HFFc6 (cell line): ENCODE measurements around the gene ANO7. TPM values are rescaled to one million over a fixed set of nuclear protein-coding genes. Genes with fewer than 3 reads are reported as not detected.

ENCODE experiments used
- DNase-seq: peaks from one replicate; pipeline ENCODE4 v3.0.0-alpha.2; 2018
- H3K27ac Mint-ChIP-seq: 2 replicates; pipeline ENCODE4 v1.8.0; 2020; ENCODE audit warnings: mild to moderate bottlenecking, mixed read lengths
- H3K27me3 Mint-ChIP-seq: 2 replicates; pipeline ENCODE4 v1.8.0; 2021; ENCODE audit warnings: mild to moderate bottlenecking, moderate library complexity, mixed read lengths; ENCODE audit not compliant: insufficient read depth
- H3K36me3 Mint-ChIP-seq: 2 replicates; pipeline ENCODE4 v1.8.0; 2021; ENCODE audit warnings: low read depth, mixed read lengths
- H3K4me1 Mint-ChIP-seq: 2 replicates; pipeline ENCODE4 v1.8.0; 2020; ENCODE audit warnings: low read depth, mixed read lengths
- H3K4me3 Mint-ChIP-seq: 2 replicates; pipeline ENCODE4 v1.8.0; 2020; ENCODE audit warnings: mild to moderate bottlenecking, moderate library complexity, mixed read lengths
- H3K9me3 Mint-ChIP-seq: 2 replicates; pipeline ENCODE4 v1.8.0; 2020; ENCODE audit warnings: mild to moderate bottlenecking, mixed read lengths
- total RNA-seq, 6 experiments: library from RNA; stranded (reverse); fragmentation: NEBNext Ultra II Directional; extraction: Animal tissue kit (Norgen Biotek cat#: 25700); gene quantifications; 2 replicates in 1 of 6; 3 replicates in 5 of 6; pipeline ENCODE4 v1.2.3, GENCODE V29; 2021
- TF ChIP-seq, protein P1 (sequence below): fragments of 200-600 bp; sonication (generic); IDR thresholded peaks from 2 replicates; pipeline ENCODE4 v1.5.0; 2021; ENCODE audit warnings: antibody characterized with exemption, mild to moderate bottlenecking

The ANO7 gene
- total RNA-seq, 6 experiments from 2014 or later: 0.80 to 1.4 (median 1.2) TPM

GRCh38 chr2:241204490-241204889 lies 16.0 kb downstream of the ANO7 start:
- H3K27ac Mint-ChIP-seq: no peak overlapping the region
- H3K9me3 Mint-ChIP-seq: no peaks in the 10 kb centered on the region
- H3K27me3 Mint-ChIP-seq: peaks cover under 1% of the 10 kb centered on the region; the same call in 1 of the 2 replicates
- DNase-seq: no peak
- H3K36me3 Mint-ChIP-seq: no peaks in the 10 kb centered on the region
- no peaks in the 10 kb centered on the region for H3K4me1 Mint-ChIP-seq
- TF ChIP-seq, protein P1, sequence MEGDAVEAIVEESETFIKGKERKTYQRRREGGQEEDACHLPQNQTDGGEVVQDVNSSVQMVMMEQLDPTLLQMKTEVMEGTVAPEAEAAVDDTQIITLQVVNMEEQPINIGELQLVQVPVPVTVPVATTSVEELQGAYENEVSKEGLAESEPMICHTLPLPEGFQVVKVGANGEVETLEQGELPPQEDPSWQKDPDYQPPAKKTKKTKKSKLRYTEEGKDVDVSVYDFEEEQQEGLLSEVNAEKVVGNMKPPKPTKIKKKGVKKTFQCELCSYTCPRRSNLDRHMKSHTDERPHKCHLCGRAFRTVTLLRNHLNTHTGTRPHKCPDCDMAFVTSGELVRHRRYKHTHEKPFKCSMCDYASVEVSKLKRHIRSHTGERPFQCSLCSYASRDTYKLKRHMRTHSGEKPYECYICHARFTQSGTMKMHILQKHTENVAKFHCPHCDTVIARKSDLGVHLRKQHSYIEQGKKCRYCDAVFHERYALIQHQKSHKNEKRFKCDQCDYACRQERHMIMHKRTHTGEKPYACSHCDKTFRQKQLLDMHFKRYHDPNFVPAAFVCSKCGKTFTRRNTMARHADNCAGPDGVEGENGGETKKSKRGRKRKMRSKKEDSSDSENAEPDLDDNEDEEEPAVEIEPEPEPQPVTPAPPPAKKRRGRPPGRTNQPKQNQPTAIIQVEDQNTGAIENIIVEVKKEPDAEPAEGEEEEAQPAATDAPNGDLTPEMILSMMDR: no peak
- no peak overlapping the region for H3K4me3 Mint-ChIP-seq

DNA sequence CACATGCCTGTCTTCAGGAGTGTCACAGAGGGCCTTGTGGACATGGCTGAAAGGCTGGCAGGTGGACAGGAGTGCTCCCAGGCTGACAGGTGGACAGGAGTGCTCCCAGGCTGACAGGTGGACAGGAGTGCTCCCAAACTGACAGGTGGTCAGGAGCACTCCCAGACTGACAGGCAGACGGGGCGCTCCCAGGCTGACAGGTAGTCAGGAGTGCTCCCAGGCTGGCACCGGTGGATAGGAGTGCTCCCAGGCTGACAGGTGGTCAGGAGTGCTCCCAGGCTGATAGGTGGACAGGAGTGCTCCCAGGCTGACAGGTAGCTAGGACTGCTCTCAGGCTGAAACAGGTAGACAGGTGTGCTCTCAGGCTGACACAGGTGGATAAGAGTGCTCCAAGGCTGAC lies 16.6 kb downstream of the ANO7 start:
- H3K4me1 Mint-ChIP-seq: no peaks in the 10 kb centered on the region
- H3K27me3 Mint-ChIP-seq: peaks cover 2% of the 10 kb centered on the region; the same call in 1 of the 2 replicates
- no peaks in the 10 kb centered on the region for H3K36me3 Mint-ChIP-seq
- no peak overlapping the region for H3K27ac Mint-ChIP-seq
- TF ChIP-seq, protein P1: no peak
- no peak overlapping the region for H3K4me3 Mint-ChIP-seq
- H3K9me3 Mint-ChIP-seq: no peaks in the 10 kb centered on the region
- no peak for DNase-seq

GRCh38 chr2:241207151-241207550 lies 18.7 kb downstream of the ANO7 start:
- H3K4me3 Mint-ChIP-seq: no peak overlapping the region
- no peak for DNase-seq
- no peak overlapping the region for H3K27ac Mint-ChIP-seq

GRCh38 chr2:241207641-241208040 lies 19.2 kb downstream of the ANO7 start:
- Mint-ChIP-seq H3K4me1 (no peaks in the 10 kb centered on the region), H3K4me3 (no peak overlapping the region), H3K27ac (no peak overlapping the region), H3K9me3 (no peaks in the 10 kb centered on the region), H3K36me3 (no peaks in the 10 kb centered on the region), H3K27me3 (peaks cover 22% of the 10 kb centered on the region)
- TF ChIP-seq, protein P1: no peak
- no peak for DNase-seq

More at GRCh38 chr2:241207151-241207550, 18.7 kb downstream of the ANO7 start:
- TF ChIP-seq, protein P1: no peak
- H3K4me1 Mint-ChIP-seq: no peaks in the 10 kb centered on the region
- peaks cover 18% of the 10 kb centered on the region for H3K27me3 Mint-ChIP-seq
- H3K36me3 Mint-ChIP-seq: no peaks in the 10 kb centered on the region
- H3K9me3 Mint-ChIP-seq: no peaks in the 10 kb centered on the region

GRCh38 chr2:241208058-241208457 lies 19.6 kb downstream of the ANO7 start:
- H3K27ac Mint-ChIP-seq: no peak overlapping the region
- TF ChIP-seq, protein P1: no peak
- no peaks in the 10 kb centered on the region for H3K4me1 Mint-ChIP-seq
- H3K9me3 Mint-ChIP-seq: no peaks in the 10 kb centered on the region
- H3K4me3 Mint-ChIP-seq: no peak overlapping the region
- DNase-seq: no peak
- no peaks in the 10 kb centered on the region for H3K36me3 Mint-ChIP-seq
- peaks cover 25% of the 10 kb centered on the region for H3K27me3 Mint-ChIP-seq

- H3K4me3 Mint-ChIP-seq: no peak overlapping the region
- TF ChIP-seq, protein P1: no peak
- DNase-seq: no peak
- no peaks in the 10 kb centered on the region for H3K4me1 Mint-ChIP-seq
- no peaks in the 10 kb centered on the region for H3K36me3 Mint-ChIP-seq
- H3K9me3 Mint-ChIP-seq: no peaks in the 10 kb centered on the region
- peaks cover 34% of the 10 kb centered on the region for H3K27me3 Mint-ChIP-seq
- H3K27ac Mint-ChIP-seq: no peak overlapping the region
Observed at GRCh38 chr2:241209271-241209670, 20.8 kb downstream of the ANO7 start.
